ENCODE results near the gene C1QTNF8.
A peak's percentile ranks its signal among the peaks of the same experiment; 100 is the strongest.

The C1QTNF8 gene

GRCh38 chr16:1122398-1122765, 26.3 kb upstream of the C1QTNF8 start:
- H3K4me1 ChIP-seq (ENCODE audit: control insufficient read depth, insufficient read depth, low read length): no peaks in the 10 kb centered on the region
- ChIA-PET POLR2A (no interaction called here), CTCF (interaction anchor here (0.7 kb wide), 1 partner anchor 75 kb away, joined by 4 read pairs; no protein-coding TSS in a partner anchor)
- TF ChIP-seq ZNF16 (tag by site-specific recombination; IDR thresholded peaks at IDR 0.05; ENCODE audit: low read depth) (peak; percentile 76; the same call in 1 of the 2 replicates), ZBTB44 (tag by site-specific recombination; IDR thresholded peaks at IDR 0.05) (no peak), ZNF184 (tag by site-specific recombination; IDR thresholded peaks at IDR 0.05) (no peak)
- no peaks in the 10 kb centered on the region for H3K36me3 ChIP-seq (ENCODE audit: control insufficient read depth in 2 of 2, insufficient read depth in 1 of 2, low read length in 2 of 2)
- no peaks in the 10 kb centered on the region for H3K9me3 ChIP-seq (ENCODE audit: control insufficient read depth, insufficient read depth, low read depth, low read length)
- no peak overlapping the region for H3K27ac ChIP-seq (ENCODE audit: extremely low read depth, low read depth, low read length)
- H3K4me3 ChIP-seq (ENCODE audit: low read depth, low read length): no peak overlapping the region

GRCh38 chr16:1121601-1122397, 25.8 kb upstream of the C1QTNF8 start:
- Histone ChIP-seq H3K4me3 (ENCODE audit: low read depth, low read length) (no peak overlapping the region), H3K9me3 (ENCODE audit: control insufficient read depth, insufficient read depth, low read depth, low read length) (no peaks in the 10 kb centered on the region), H3K27ac (ENCODE audit: extremely low read depth, low read depth, low read length) (no peak overlapping the region), H3K4me1 (ENCODE audit: control insufficient read depth, insufficient read depth, low read length) (no peaks in the 10 kb centered on the region), H3K36me3 (ENCODE audit: control insufficient read depth in 2 of 2, insufficient read depth in 1 of 2, low read length in 2 of 2) (no peaks in the 10 kb centered on the region)
- no peak for TF ChIP-seq ZNF10 (tag by site-specific recombination; IDR thresholded peaks at IDR 0.05)
- TF ChIP-seq ZNF488 (tag by site-specific recombination; IDR thresholded peaks at IDR 0.05): no peak
- TF ChIP-seq ZNF513 (tag by site-specific recombination; IDR thresholded peaks at IDR 0.05): no peak
- TF ChIP-seq, protein P1, sequence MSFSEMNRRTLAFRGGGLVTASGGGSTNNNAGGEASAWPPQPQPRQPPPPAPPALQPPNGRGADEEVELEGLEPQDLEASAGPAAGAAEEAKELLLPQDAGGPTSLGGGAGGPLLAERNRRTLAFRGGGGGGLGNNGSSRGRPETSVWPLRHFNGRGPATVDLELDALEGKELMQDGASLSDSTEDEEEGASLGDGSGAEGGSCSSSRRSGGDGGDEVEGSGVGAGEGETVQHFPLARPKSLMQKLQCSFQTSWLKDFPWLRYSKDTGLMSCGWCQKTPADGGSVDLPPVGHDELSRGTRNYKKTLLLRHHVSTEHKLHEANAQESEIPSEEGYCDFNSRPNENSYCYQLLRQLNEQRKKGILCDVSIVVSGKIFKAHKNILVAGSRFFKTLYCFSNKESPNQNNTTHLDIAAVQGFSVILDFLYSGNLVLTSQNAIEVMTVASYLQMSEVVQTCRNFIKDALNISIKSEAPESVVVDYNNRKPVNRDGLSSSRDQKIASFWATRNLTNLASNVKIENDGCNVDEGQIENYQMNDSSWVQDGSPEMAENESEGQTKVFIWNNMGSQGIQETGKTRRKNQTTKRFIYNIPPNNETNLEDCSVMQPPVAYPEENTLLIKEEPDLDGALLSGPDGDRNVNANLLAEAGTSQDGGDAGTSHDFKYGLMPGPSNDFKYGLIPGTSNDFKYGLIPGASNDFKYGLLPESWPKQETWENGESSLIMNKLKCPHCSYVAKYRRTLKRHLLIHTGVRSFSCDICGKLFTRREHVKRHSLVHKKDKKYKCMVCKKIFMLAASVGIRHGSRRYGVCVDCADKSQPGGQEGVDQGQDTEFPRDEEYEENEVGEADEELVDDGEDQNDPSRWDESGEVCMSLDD (tag by site-specific recombination; IDR thresholded peaks at IDR 0.05): no peak
- no peak for TF ChIP-seq GFI1B (tag by site-specific recombination; IDR thresholded peaks at IDR 0.05)
- no peak for TF ChIP-seq HOXD13 (CRISPR knock-in tag; IDR thresholded peaks at IDR 0.05; ENCODE audit: borderline replicate concordance)
- no peak for TF ChIP-seq ZNF248 (tag by site-specific recombination; IDR thresholded peaks at IDR 0.05)
- TF ChIP-seq ZNF221 (tag by site-specific recombination; IDR thresholded peaks at IDR 0.05; ENCODE audit: borderline replicate concordance): no peak
- ChIA-PET CTCF (no interaction called here), POLR2A (no interaction called here)

DNA sequence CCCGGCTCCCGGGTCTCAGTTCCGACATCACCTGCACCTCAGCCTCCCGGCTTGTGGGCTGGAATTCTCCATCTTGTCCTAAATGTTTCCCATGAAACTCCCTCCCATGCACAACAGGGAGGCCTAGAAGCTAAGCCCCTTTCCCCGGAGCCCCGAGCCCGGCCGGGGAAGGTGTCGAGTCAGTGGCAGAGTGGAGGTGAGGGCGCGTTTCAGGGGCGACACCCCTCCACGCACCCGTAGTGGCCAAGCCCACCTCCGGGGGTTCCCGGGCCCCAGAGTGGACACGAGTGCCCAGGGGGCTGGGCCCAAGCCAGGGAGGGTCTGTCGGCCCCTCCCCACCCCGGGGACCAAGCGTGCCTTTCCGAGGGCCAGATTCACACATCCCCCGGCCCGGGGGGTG, 25.0 kb upstream of the C1QTNF8 start:
- Histone ChIP-seq H3K4me1 (ENCODE audit: control insufficient read depth, insufficient read depth, low read length) (no peaks in the 10 kb centered on the region), H3K9me3 (ENCODE audit: control insufficient read depth, insufficient read depth, low read depth, low read length) (no peaks in the 10 kb centered on the region), H3K27ac (ENCODE audit: extremely low read depth, low read depth, low read length) (no peak overlapping the region), H3K4me3 (ENCODE audit: low read depth, low read length) (no peak overlapping the region), H3K36me3 (ENCODE audit: control insufficient read depth in 2 of 2, insufficient read depth in 1 of 2, low read length in 2 of 2) (no peaks in the 10 kb centered on the region)
- POLR2A ChIA-PET: no interaction called here
- CTCF ChIA-PET: interaction anchor here (0.6 kb wide), 1 partner anchor 103 kb away, joined by 4 read pairs; no protein-coding TSS in a partner anchor
- TF ChIP-seq ZNF473 (tag by site-specific recombination; IDR thresholded peaks at IDR 0.05) (no peak), RBAK (tag by site-specific recombination; IDR thresholded peaks at IDR 0.05) (no peak), ZNF174 (tag by site-specific recombination; IDR thresholded peaks at IDR 0.05) (no peak), ZNF112 (tag by site-specific recombination; IDR thresholded peaks at IDR 0.05) (no peak), ZNF426 (tag by site-specific recombination; IDR thresholded peaks at IDR 0.05) (no peak), ZNF791 (tag by site-specific recombination; IDR thresholded peaks at IDR 0.05) (no peak), ZNF18 (tag by site-specific recombination; IDR thresholded peaks at IDR 0.05) (no peak), ZSCAN30 (tag by site-specific recombination; IDR thresholded peaks at IDR 0.05) (no peak)
- TF ChIP-seq, protein P2, sequence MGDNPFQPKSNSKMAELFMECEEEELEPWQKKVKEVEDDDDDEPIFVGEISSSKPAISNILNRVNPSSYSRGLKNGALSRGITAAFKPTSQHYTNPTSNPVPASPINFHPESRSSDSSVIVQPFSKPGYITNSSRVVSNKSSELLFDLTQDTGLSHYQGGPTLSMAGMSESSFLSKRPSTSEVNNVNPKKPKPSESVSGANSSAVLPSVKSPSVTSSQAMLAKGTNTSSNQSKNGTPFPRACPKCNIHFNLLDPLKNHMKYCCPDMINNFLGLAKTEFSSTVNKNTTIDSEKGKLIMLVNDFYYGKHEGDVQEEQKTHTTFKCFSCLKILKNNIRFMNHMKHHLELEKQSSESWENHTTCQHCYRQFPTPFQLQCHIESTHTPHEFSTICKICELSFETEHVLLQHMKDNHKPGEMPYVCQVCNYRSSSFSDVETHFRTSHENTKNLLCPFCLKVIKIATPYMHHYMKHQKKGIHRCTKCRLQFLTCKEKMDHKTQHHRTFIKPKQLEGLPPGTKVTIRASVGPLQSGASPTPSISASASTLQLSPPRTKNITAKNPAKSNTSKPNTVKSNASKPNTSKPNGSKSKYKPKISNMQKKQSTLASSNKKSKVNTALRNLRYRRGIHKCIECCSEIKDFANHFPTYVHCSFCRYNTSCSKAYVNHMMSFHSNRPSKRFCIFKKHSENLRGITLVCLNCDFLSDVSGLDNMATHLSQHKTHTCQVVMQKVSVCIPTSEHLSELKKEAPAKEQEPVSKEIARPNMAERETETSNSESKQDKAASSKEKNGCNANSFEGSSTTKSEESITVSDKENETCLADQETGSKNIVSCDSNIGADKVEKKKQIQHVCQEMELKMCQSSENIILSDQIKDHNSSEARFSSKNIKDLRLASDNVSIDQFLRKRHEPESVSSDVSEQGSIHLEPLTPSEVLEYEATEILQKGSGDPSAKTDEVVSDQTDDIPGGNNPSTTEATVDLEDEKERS (tag by site-specific recombination; IDR thresholded peaks at IDR 0.05): no peak
